ENCODE data around the gene CCSER1.

Gene CCSER1

DNA sequence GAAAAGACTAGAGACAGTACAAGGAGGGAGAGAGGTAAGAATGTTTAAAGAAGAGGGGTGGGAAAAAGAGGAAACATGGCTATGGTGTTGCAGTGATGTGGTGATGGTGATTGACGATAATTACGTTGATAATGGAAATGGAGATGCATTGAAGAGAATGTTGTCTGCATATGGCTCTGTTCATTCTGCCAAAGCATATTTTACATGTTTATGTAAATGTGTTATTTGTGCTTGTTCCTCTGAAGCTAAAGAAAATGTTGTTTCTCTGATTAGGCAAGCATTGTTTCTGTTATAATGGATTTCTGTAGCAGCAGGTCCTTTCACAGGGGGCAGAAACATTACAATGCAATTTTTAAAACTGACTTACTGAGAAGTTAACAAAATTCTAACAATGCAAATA is 958.8 kb downstream of the CCSER1 start:
- H3K4me3 ChIP-seq (ENCODE audit: insufficient read depth, low read length, poor library complexity, severe bottlenecking) = no peak overlapping the region
- H3K9ac ChIP-seq (ENCODE audit: low read length) = no peak overlapping the region
- H3K4me2 ChIP-seq (ENCODE audit: low read depth, low read length, poor library complexity, severe bottlenecking) = no peak overlapping the region
- H3K27ac ChIP-seq (ENCODE audit: low read depth, low read length) = no peak overlapping the region
- no peaks in the 10 kb centered on the region for H3K27me3 ChIP-seq (ENCODE audit: low read length)
- H3K9me3 ChIP-seq (ENCODE audit: insufficient read depth, low read length) = no peaks in the 10 kb centered on the region
- no peaks in the 10 kb centered on the region for H3K9me2 ChIP-seq (replicated peaks; ENCODE audit: insufficient read depth, low read length)
- no peak for TF ChIP-seq EZH2phosphoT487 (conservative IDR thresholded peaks at IDR 0.05; ENCODE audit: low read length)
- TF ChIP-seq, protein P1, sequence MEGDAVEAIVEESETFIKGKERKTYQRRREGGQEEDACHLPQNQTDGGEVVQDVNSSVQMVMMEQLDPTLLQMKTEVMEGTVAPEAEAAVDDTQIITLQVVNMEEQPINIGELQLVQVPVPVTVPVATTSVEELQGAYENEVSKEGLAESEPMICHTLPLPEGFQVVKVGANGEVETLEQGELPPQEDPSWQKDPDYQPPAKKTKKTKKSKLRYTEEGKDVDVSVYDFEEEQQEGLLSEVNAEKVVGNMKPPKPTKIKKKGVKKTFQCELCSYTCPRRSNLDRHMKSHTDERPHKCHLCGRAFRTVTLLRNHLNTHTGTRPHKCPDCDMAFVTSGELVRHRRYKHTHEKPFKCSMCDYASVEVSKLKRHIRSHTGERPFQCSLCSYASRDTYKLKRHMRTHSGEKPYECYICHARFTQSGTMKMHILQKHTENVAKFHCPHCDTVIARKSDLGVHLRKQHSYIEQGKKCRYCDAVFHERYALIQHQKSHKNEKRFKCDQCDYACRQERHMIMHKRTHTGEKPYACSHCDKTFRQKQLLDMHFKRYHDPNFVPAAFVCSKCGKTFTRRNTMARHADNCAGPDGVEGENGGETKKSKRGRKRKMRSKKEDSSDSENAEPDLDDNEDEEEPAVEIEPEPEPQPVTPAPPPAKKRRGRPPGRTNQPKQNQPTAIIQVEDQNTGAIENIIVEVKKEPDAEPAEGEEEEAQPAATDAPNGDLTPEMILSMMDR (IDR thresholded peaks at IDR 0.05; ENCODE audit: insufficient read depth, low read length, poor library complexity, severe bottlenecking) = no peak
- H4K20me1 ChIP-seq (ENCODE audit: low read depth, low read length) = no peaks in the 10 kb centered on the region
- no peaks in the 10 kb centered on the region for H3F3A ChIP-seq (ENCODE audit: insufficient read depth)
- no peak overlapping the region for H2AFZ ChIP-seq (ENCODE audit: low read depth, low read length, severe bottlenecking)
- H3K79me2 ChIP-seq (ENCODE audit: insufficient read depth, low read length) = no peaks in the 10 kb centered on the region
- no peaks in the 10 kb centered on the region for H3K36me3 ChIP-seq (ENCODE audit: low read length)

DNA sequence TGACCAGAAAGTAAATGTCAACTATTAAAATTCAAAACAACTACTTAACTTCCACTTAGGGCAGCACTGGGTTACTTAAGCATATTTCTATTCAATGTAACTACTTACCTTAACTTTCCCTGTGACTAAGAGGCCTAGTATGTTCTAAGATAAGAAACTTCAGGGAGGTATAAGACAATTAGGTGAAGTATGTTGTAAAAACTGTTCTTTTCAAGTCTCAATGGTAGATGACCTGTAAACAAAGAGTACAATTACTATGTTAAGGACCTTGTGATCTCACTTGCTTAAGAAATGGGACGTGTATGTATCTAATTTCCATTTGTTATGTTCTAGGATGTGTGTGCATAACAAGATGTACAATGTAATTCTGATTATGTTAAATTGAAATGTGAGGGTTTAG is 960.5 kb downstream of the CCSER1 start:
- Histone ChIP-seq H3K9ac (ENCODE audit: low read length) (no peak overlapping the region), H3K9me3 (ENCODE audit: insufficient read depth, low read length) (no peaks in the 10 kb centered on the region), H3K9me2 (replicated peaks; ENCODE audit: insufficient read depth, low read length) (no peaks in the 10 kb centered on the region), H3K79me2 (ENCODE audit: insufficient read depth, low read length) (no peaks in the 10 kb centered on the region), H3F3A (ENCODE audit: insufficient read depth) (no peaks in the 10 kb centered on the region), H3K27ac (ENCODE audit: low read depth, low read length) (no peak overlapping the region), H3K4me3 (ENCODE audit: insufficient read depth, low read length, poor library complexity, severe bottlenecking) (no peak overlapping the region), H3K4me2 (ENCODE audit: low read depth, low read length, poor library complexity, severe bottlenecking) (no peak overlapping the region), H2AFZ (ENCODE audit: low read depth, low read length, severe bottlenecking) (no peak overlapping the region), H3K36me3 (ENCODE audit: low read length) (no peaks in the 10 kb centered on the region), H3K27me3 (ENCODE audit: low read length) (no peaks in the 10 kb centered on the region), H4K20me1 (ENCODE audit: low read depth, low read length) (no peaks in the 10 kb centered on the region)
- TF ChIP-seq, protein P1 (IDR thresholded peaks at IDR 0.05; ENCODE audit: insufficient read depth, low read length, poor library complexity, severe bottlenecking) = no peak
- TF ChIP-seq EZH2phosphoT487 (conservative IDR thresholded peaks at IDR 0.05; ENCODE audit: low read length) = no peak

DNA sequence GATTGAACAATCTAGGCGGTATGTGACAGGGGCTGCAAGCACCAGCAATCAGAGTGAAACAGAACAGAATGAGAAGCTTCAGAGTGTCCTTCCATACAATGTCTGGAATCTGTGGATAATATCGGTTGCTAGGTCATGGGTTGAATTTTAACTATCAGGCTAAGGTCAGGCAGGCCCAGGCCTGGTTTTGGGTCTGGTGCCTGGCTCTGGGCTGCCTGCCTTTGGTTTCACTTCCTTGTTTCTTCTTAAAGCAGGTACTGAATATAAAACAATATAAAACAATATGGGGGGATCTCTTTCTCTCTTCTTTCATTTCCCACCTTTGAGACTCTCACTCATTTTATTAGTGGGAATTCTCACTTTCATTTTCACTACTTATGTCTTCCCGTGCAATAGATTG is 962.0 kb downstream of the CCSER1 start:
- no peaks in the 10 kb centered on the region for H3F3A ChIP-seq (ENCODE audit: insufficient read depth)
- no peak overlapping the region for H3K4me2 ChIP-seq (ENCODE audit: low read depth, low read length, poor library complexity, severe bottlenecking)
- H3K9me2 ChIP-seq (replicated peaks; ENCODE audit: insufficient read depth, low read length) = no peaks in the 10 kb centered on the region
- H3K79me2 ChIP-seq (ENCODE audit: insufficient read depth, low read length) = no peaks in the 10 kb centered on the region
- no peaks in the 10 kb centered on the region for H3K36me3 ChIP-seq (ENCODE audit: low read length)
- H3K9me3 ChIP-seq (ENCODE audit: insufficient read depth, low read length) = no peaks in the 10 kb centered on the region
- TF ChIP-seq, protein P1 (IDR thresholded peaks at IDR 0.05; ENCODE audit: insufficient read depth, low read length, poor library complexity, severe bottlenecking) = no peak
- TF ChIP-seq EZH2phosphoT487 (conservative IDR thresholded peaks at IDR 0.05; ENCODE audit: low read length) = no peak
- H4K20me1 ChIP-seq (ENCODE audit: low read depth, low read length) = no peaks in the 10 kb centered on the region
- no peak overlapping the region for H3K4me3 ChIP-seq (ENCODE audit: insufficient read depth, low read length, poor library complexity, severe bottlenecking)
- no peaks in the 10 kb centered on the region for H3K27me3 ChIP-seq (ENCODE audit: low read length)
- H3K9ac ChIP-seq (ENCODE audit: low read length) = no peak overlapping the region
- H2AFZ ChIP-seq (ENCODE audit: low read depth, low read length, severe bottlenecking) = no peak overlapping the region
- H3K27ac ChIP-seq (ENCODE audit: low read depth, low read length) = no peak overlapping the region

Measured in SU-DHL-6 (cell line).